Mucosa of descending colon (tissue), 3 donors: Measurements from ENCODE around the gene COL13A1. TPM values are rescaled to one million over a fixed set of nuclear protein-coding genes. Genes with fewer than 3 reads are reported as not detected.

Experiments
- ATAC-seq: fragments of 200-7000 bp; cut with Tn5 transposase; one replicate; pipeline ENCODE4 v1.9.1; 2020; ENCODE audit warnings: mild to moderate bottlenecking, moderate library complexity
- DNase-seq, 3 donors: peaks; one replicate each; pipeline ENCODE4 v3.0.0-alpha.2; 2020
- H3K36me3 ChIP-seq: fragments of 200-600 bp; one replicate; pipeline ENCODE4 v1.8.0; 2021; ENCODE audit warnings: low read depth, mild to moderate bottlenecking
- H3K4me1 ChIP-seq: fragments of 200-600 bp; one replicate; pipeline ENCODE4 v1.8.0; 2021; ENCODE audit warnings: low read depth, mild to moderate bottlenecking
- H3K4me3 ChIP-seq: fragments of 200-600 bp; one replicate; pipeline ENCODE4 v1.8.0; 2021; ENCODE audit warnings: mild to moderate bottlenecking
- H3K9me3 ChIP-seq: fragments of 200-600 bp; one replicate; pipeline ENCODE4 v1.8.0; 2021; ENCODE audit warnings: mild to moderate bottlenecking
- CTCF ChIP-seq: fragments of 200-600 bp; IDR thresholded peaks from one replicate; pipeline ENCODE4 v1.8.0; 2022; ENCODE audit warnings: antibody characterized with exemption, mild to moderate bottlenecking
- intact Hi-C, 2 donors: fragments of 100-400 bp; cut with DNase I in 1 of 2; cut with micrococcal nuclease in 1 of 2; formaldehyde crosslinking; loops; one replicate each; pipeline versions ENCODE4 v1.11.0 to v1.11.1; 2022; cut with DNase I, micrococcal nuclease
- total RNA-seq, 3 donors: library from RNA; stranded (reverse); fragmentation: NEBNext Ultra II Directional in 2 of 3; extraction: Animal tissue kit (Norgen Biotek cat#: 25700) in 2 of 3; gene quantifications; one replicate each; pipeline versions ENCODE4 v1.2.1 to v1.2.4, GENCODE V29; 2021 to 2023
- donor health status: DM: no; HTN: no; CAD: no; lungs with moderate emphysema.
- donor health status: DM: no; HTN: no; CAD: no.
- donor health status: DM: no; HTN: yes; CAD: no.

The COL13A1 gene
- total RNA-seq, 3 donors from 2014 or later = 1.0 to 2.3 (median 1.0) TPM

DNA sequence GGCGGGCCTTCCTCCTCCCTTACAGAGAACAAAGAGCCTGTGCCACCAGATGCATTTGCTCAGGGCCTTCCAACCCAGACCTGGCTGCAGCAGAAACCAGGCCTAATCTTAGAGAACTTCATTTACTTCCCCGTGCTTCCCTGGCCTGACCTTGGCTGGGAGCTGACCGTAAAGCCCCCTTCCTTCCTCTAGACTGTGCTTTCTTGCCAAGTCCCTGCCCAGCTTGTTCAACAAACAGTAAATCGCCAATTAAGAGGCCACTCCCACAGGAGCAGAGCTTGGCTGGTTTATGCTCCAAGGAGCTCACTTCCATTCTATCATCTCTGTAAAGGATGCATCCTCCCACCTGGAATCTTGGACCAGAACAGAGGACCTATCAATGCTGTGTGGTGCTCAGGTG, 110.9 kb downstream of the COL13A1 start:
- ATAC-seq = peak; percentile 73
- intact Hi-C loops = loop anchor here in 1 of 2 donors (5.0 kb wide), 1 partner anchor 110 kb away; the partner anchor contains the start of gene COL13A1

GRCh38 chr10:69913606-69914382, 112.1 kb downstream of the COL13A1 start:
- no peaks in the 10 kb centered on the region for H3K9me3 ChIP-seq
- intact Hi-C loops = loop anchor here in 1 of 2 donors (2.0 to 5.0 kb wide), 2 partner anchors 31 to 111 kb away; partner anchors contain the start of gene COL13A1

More for the DNA sequence above, 110.9 kb downstream of the COL13A1 start:
- no peak for TF ChIP-seq CTCF
- Histone ChIP-seq H3K9me3 (no peaks in the 10 kb centered on the region), H3K4me3 (no peak overlapping the region), H3K4me1 (peaks cover 37% of the 10 kb centered on the region), H3K36me3 (no peaks in the 10 kb centered on the region)
- DNase-seq = peak in 2 of 3 donors; percentile 46 to 66

DNA sequence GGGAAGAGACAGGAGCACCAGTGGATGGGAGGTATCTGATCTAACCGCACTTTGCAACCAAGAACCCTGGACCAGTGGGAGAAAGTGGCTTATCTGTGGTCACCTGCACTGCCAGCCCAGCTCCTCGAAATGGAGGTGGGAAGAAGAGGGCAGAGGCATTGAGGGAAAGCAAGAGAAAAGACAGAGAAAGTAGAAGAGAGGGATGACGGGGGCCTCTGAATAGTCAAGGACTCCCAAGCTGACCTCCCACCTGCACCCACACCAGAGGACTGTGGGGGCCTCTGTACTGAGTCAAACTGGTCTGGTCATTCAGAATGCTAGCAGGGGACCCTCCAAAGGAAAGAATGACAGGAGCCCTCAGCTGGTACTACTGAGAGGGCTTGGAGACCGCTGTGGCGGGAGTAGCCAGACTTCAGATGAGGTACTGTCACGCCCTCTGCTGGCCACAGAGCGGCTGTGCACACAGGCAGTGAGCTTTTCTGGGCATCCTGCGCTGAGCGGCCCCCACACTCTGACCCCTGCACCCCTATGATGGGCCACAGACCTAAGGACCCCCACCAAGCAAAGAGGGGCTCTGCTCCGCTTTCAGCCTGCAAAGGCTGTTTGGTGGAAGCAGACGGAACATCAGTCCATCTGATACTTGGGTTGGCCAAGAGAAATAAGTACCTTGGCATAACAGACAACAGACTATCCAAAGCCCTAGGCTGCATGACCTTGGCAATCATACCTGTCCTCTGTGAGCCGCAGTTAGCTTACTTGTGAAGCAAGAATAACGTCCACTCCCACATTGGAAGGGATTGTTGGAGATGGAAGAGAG, 112.9 kb downstream of the COL13A1 start:
- TF ChIP-seq CTCF = peak; percentile 91
- peak in 2 of 3 donors; percentile 79 to 81 for DNase-seq
- intact Hi-C loops = loop anchor here (2.0 to 5.0 kb wide), 3 partner anchors 32 to 272 kb away; partner anchors contain the start of gene COL13A1 (in 1 of the 2)
- peaks cover 37% of the 10 kb centered on the region for H3K4me1 ChIP-seq
- no peaks in the 10 kb centered on the region for H3K9me3 ChIP-seq
- H3K36me3 ChIP-seq = no peaks in the 10 kb centered on the region
- no peak overlapping the region for H3K4me3 ChIP-seq
- ATAC-seq = peak; percentile 83

More at GRCh38 chr10:69913606-69914382, 112.1 kb downstream of the COL13A1 start:
- ATAC-seq (no peak), DNase-seq (peak in 1 of 3 donors; percentile 36)
- H3K4me3 ChIP-seq = no peak overlapping the region
- TF ChIP-seq CTCF = no peak
- no peaks in the 10 kb centered on the region for H3K36me3 ChIP-seq
- peaks cover 37% of the 10 kb centered on the region for H3K4me1 ChIP-seq

DNA sequence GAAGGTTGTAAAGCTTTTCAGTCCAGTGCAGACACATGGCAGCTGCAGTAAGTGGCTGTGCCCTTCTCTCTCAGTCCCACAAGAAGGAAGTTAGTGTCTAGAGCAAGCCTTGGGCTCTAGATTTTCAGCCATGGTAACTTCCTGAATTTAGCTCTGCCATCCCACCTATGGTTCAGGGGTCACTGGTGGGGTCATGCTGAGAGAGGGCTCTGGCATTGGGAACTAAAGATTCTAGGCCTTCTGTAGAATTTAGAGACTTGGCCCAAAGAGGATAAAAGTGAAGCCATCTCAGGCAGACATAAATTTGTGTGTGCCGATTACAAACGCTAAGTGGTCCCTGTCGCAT, 113.5 kb downstream of the COL13A1 start:
- no peaks in the 10 kb centered on the region for H3K36me3 ChIP-seq
- intact Hi-C loops = loop anchor here (2.0 to 5.0 kb wide), 2 partner anchors 32 to 273 kb away; no protein-coding TSS in a partner anchor
- ATAC-seq = no peak

More for the DNA sequence above, 113.5 kb downstream of the COL13A1 start:
- TF ChIP-seq CTCF = no peak
- Histone ChIP-seq H3K9me3 (no peaks in the 10 kb centered on the region), H3K4me1 (peaks cover 37% of the 10 kb centered on the region), H3K4me3 (no peak overlapping the region)
- DNase-seq = no peak
